ENCODE data around the gene GAS7. TPM values are rescaled to one million over a fixed set of nuclear protein-coding genes. Genes with fewer than 3 reads are reported as not detected.

Gene GAS7
- total and polyA plus RNA-seq, 2 experiments from 2014 or later, result 1.9 to 10.7 TPM

DNA sequence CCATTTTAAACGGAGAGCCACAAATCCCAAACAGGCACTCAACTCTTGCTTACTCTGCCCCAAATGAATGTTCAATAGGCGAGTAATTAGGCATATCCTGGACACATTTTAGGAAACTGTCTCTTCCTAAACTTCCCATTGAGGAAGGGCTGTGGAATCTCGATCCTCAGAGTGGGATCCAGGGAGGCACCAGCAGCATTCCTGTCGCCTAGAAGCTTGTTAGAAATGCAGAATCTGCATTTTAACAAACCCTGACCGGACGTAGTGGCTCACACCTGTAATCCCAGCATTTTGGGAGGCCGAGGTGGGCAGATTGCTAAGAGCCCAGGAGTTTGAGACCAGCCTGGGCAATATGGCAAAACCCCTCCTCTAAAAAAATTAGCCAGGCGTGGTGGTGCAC, 95.6 kb downstream of the GAS7 start:
- Histone ChIP-seq H3K4me1 (ENCODE audit: insufficient read depth) (no peaks in the 10 kb centered on the region), H3K27ac (ENCODE audit: low read depth) (no peak overlapping the region), H3K9me2 (ENCODE audit: insufficient read depth) (no peaks in the 10 kb centered on the region), H3K36me3 (ENCODE audit: insufficient read depth) (no peaks in the 10 kb centered on the region), H3F3A (replicated peaks; ENCODE audit: low read depth) (no peaks in the 10 kb centered on the region), H3K79me2 (replicated peaks; ENCODE audit: insufficient read depth) (no peaks in the 10 kb centered on the region), H3K27me3 (ENCODE audit: insufficient read depth) (no peaks in the 10 kb centered on the region), H2AFZ (no peak overlapping the region), H3K4me3 (no peak overlapping the region), H4K20me1 (replicated peaks; ENCODE audit: insufficient read depth) (no peaks in the 10 kb centered on the region), H3K4me2 (no peak overlapping the region)
- Mint-ChIP-seq H3K4me3 (no peak overlapping the region), H3K27me3 (ENCODE audit: insufficient read depth, low read depth, poor library complexity) (no peaks in the 10 kb centered on the region), H3K9me3 (no peaks in the 10 kb centered on the region), H3K4me1 (peaks cover 4% of the 10 kb centered on the region; the same call in 2 of the 3 replicates), H3K36me3 (ENCODE audit: low read depth) (no peaks in the 10 kb centered on the region; the same call in 2 of the 3 replicates), H3K27ac (no peak overlapping the region)
- TF ChIP-seq ETS1 (IDR thresholded peaks at IDR 0.05), result no peak
- TF ChIP-seq STAT1 (IDR thresholded peaks at IDR 0.05; ENCODE audit: unreplicated experiment), result no peak
- no peak for TF ChIP-seq POLR2AphosphoS5 (IDR thresholded peaks at IDR 0.05; ENCODE audit: low read depth)
- TF ChIP-seq CTCF (conservative IDR thresholded peaks at IDR 0.05; ENCODE audit: low read depth in 2 of 2), result no peak
- no peak for TF ChIP-seq EZH2phosphoT487 (IDR thresholded peaks at IDR 0.05; ENCODE audit: unreplicated experiment)
- TF ChIP-seq REST (IDR thresholded peaks at IDR 0.05; ENCODE audit: unreplicated experiment), result no peak
- no peak for TF ChIP-seq EZH2 (IDR thresholded peaks at IDR 0.05; ENCODE audit: low read depth, unreplicated experiment)
- TF ChIP-seq ZNF331 (CRISPR knock-in tag; IDR thresholded peaks at IDR 0.05; ENCODE audit: low read depth), result no peak
- TF ChIP-seq ZNF114 (CRISPR knock-in tag; IDR thresholded peaks at IDR 0.05), result no peak
- TF ChIP-seq CREB1 (CRISPR knock-in tag; IDR thresholded peaks at IDR 0.05; ENCODE audit: low read depth), result no peak
- no peak for TF ChIP-seq NANOG (IDR thresholded peaks at IDR 0.05; ENCODE audit: borderline replicate concordance)
- TF ChIP-seq ZNF462 (CRISPR knock-in tag; IDR thresholded peaks at IDR 0.05), result no peak
- no peak for TF ChIP-seq JUNB (IDR thresholded peaks at IDR 0.05; ENCODE audit: unreplicated experiment)
- DNase-seq (ENCODE audit: low spot score), result no peak
- ATAC-seq, result no peak
